ENCODE results near the gene TSLP. TPM values are rescaled to one million over a fixed set of nuclear protein-coding genes. Genes with fewer than 3 reads are reported as not detected.

Gene TSLP
- 1 to 10 TPM in 1 of 3 donors, under 1 TPM in 2; 0.44 to 1.6 (median 0.66) TPM for total RNA-seq

DNA sequence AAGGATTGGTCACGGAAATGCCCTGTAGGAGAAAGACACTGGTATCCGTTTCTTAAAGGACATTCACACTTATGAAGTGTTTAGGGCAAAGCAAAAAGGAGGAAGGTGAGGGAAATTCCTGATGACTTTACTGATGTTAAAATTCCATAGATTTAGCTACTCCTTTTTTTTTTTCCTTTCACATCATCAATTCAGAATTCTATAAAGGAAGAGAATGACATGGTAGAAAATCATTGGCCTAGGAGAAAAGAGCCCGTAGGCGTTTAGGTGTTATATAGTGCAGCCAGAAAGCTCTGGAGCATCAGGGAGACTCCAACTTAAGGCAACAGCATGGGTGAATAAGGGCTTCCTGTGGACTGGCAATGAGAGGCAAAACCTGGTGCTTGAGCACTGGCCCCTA lies at the start of gene TSLP:
TSLP (plus strand) TSS at position 301 of the 400 bp plus-strand sequence. CDS start 178 bp downstream, outside the sequence.
- H3K27ac ChIP-seq = no peak within 1 kb of the TSS
- intact Hi-C loops (cut with DNase I; ENCODE audit: low total_unique reads) = no loop called here

DNA sequence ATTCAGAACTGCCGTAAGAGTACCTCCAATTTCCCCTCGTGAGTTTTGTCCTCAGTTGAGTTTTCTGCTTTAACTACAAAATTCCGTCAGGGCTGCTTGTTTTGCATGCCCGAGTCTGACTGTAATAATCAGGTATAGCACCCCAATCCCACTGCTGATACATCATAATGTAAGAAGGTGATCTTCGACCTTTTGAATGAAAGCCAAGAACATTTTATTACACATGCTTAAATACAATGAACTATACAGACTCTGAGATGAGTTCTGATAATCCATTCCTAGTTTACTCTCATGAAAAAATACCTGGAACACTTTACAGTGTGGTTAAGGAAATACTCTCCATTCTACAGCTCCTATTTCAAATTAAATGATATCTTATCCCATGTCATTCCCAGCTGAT lies 49.2 kb upstream of the TSLP start:
- DNase-seq (ENCODE audit: low spot score in 2 of 2) = no peak
- Histone ChIP-seq H3K9me3 (no peaks in the 10 kb centered on the region), H3K27ac (no peak overlapping the region), H3K4me3 (no peak overlapping the region), H3K36me3 (no peaks in the 10 kb centered on the region), H3K4me1 (no peaks in the 10 kb centered on the region), H3K27me3 (no peaks in the 10 kb centered on the region)
- intact Hi-C loops (cut with DNase I; ENCODE audit: low total_unique reads) = no loop called here
- TF ChIP-seq POLR2AphosphoS5 (IDR thresholded peaks at IDR 0.05) = no peak

More for the DNA sequence above, at the start of gene TSLP:
- H3K4me3 ChIP-seq = peak within 1 kb of the TSS; percentile 13 to 78 (median 60)
- H3K9me3 ChIP-seq = no peaks in the 10 kb centered on the region
- H3K27me3 ChIP-seq = peaks cover 0 to 4% of the 10 kb centered on the region in 2 donors
- TF ChIP-seq, protein P1, sequence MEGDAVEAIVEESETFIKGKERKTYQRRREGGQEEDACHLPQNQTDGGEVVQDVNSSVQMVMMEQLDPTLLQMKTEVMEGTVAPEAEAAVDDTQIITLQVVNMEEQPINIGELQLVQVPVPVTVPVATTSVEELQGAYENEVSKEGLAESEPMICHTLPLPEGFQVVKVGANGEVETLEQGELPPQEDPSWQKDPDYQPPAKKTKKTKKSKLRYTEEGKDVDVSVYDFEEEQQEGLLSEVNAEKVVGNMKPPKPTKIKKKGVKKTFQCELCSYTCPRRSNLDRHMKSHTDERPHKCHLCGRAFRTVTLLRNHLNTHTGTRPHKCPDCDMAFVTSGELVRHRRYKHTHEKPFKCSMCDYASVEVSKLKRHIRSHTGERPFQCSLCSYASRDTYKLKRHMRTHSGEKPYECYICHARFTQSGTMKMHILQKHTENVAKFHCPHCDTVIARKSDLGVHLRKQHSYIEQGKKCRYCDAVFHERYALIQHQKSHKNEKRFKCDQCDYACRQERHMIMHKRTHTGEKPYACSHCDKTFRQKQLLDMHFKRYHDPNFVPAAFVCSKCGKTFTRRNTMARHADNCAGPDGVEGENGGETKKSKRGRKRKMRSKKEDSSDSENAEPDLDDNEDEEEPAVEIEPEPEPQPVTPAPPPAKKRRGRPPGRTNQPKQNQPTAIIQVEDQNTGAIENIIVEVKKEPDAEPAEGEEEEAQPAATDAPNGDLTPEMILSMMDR (IDR thresholded peaks at IDR 0.05) = no peak
- TF ChIP-seq POLR2AphosphoS5 (IDR thresholded peaks at IDR 0.05) = no peak
- TF ChIP-seq POLR2A (IDR thresholded peaks at IDR 0.05) = no peak
- DNase-seq (ENCODE audit: low spot score in 2 of 2) = no peak
- H3K4me1 ChIP-seq = no peaks in the 10 kb centered on the region
- H3K36me3 ChIP-seq = no peaks in the 10 kb centered on the region

DNA sequence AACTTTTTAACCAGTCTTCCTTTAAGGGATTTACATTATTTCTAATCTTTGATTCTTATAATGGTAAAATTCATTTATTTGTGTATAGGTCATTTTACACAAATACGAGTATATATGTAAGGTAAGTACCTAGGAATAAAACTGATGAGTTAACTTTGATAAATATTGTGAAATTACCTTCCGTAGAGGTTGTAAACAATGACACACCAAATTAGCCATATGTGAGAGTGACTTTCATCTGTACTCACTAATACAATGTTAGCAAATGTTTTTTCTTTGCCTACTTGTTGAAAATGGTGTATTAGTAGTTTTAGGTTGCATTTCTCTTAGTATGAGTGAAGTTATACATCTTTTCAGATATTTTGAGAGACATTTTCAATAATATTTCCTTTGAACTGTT lies 42.6 kb upstream of the TSLP start:
- Histone ChIP-seq H3K4me3 (no peak overlapping the region), H3K27me3 (no peaks in the 10 kb centered on the region), H3K9me3 (no peaks in the 10 kb centered on the region), H3K27ac (no peak overlapping the region), H3K4me1 (no peaks in the 10 kb centered on the region), H3K36me3 (no peaks in the 10 kb centered on the region)
- TF ChIP-seq POLR2A (IDR thresholded peaks at IDR 0.05) = no peak
- TF ChIP-seq, protein P1 (IDR thresholded peaks at IDR 0.05) = no peak
- TF ChIP-seq POLR2AphosphoS5 (IDR thresholded peaks at IDR 0.05) = no peak
- intact Hi-C loops (cut with DNase I; ENCODE audit: low total_unique reads) = no loop called here
- no peak for DNase-seq (ENCODE audit: low spot score in 2 of 2)

- Histone ChIP-seq H3K4me3 (no peak overlapping the region), H3K4me1 (no peaks in the 10 kb centered on the region), H3K27me3 (no peaks in the 10 kb centered on the region), H3K36me3 (no peaks in the 10 kb centered on the region), H3K27ac (no peak overlapping the region), H3K9me3 (no peaks in the 10 kb centered on the region)
- intact Hi-C loops (cut with DNase I; ENCODE audit: low total_unique reads) = no loop called here
- no peak for DNase-seq (ENCODE audit: low spot score in 2 of 2)
- TF ChIP-seq POLR2A (IDR thresholded peaks at IDR 0.05) (no peak), POLR2AphosphoS5 (IDR thresholded peaks at IDR 0.05) (no peak)
- TF ChIP-seq, protein P1 (IDR thresholded peaks at IDR 0.05) = no peak
Observed at GRCh38 chr5:111043712-111044506, 27.6 kb upstream of the TSLP start.

- no peak for DNase-seq (ENCODE audit: low spot score in 2 of 2)
- Histone ChIP-seq H3K4me3 (no peak overlapping the region), H3K36me3 (no peaks in the 10 kb centered on the region), H3K4me1 (no peaks in the 10 kb centered on the region), H3K9me3 (no peaks in the 10 kb centered on the region), H3K27me3 (no peaks in the 10 kb centered on the region), H3K27ac (no peak overlapping the region)
- intact Hi-C loops (cut with DNase I; ENCODE audit: low total_unique reads) = no loop called here
- TF ChIP-seq, protein P1 (IDR thresholded peaks at IDR 0.05) = no peak
- TF ChIP-seq POLR2A (IDR thresholded peaks at IDR 0.05) (no peak), POLR2AphosphoS5 (IDR thresholded peaks at IDR 0.05) (no peak)
Observed at GRCh38 chr5:111058064-111058463, 13.4 kb upstream of the TSLP start.

Measured in breast epithelium (tissue), 4 donors.